Panc1 (cell line): ENCODE measurements around the gene KCNQ1. TPM values are rescaled to one million over a fixed set of nuclear protein-coding genes. Genes with fewer than 3 reads are reported as not detected.

Experiments
- ATAC-seq: fragments of 200-7000 bp; cut with Tn5 transposase; 2 replicates; pipeline ENCODE4 v1.9.1; 2020; ENCODE audit warnings: mild to moderate bottlenecking, moderate library complexity
- BruUV-seq: library from RNA; stranded (reverse); fragments of 400-500 nt; replicated peaks from 2 replicates; lab custom pipeline; 2021; lab: Mats Ljungman, UMichigan
- CTCF ChIA-PET: fragments of 300-600 bp; sonication (Branson Sonifier 250); formaldehyde crosslinking; loops from one replicate; lab custom pipeline; 2022; ENCODE audit warnings: antibody characterized with exemption; lab: Charles Lee
- POLR2A ChIA-PET: fragments of 300-600 bp; sonication (Branson Sonifier 250); formaldehyde crosslinking; loops from one replicate; lab custom pipeline; 2022; ENCODE audit warnings: antibody characterized with exemption; lab: Charles Lee
- DNase-seq: peaks from one replicate; pipeline ENCODE4 v3.0.0-alpha.2; 2010; ENCODE audit warnings: low read depth, low spot score
- H3K27ac ChIP-seq: 2 replicates; pipeline ENCODE4 v1.5.1; 2011; ENCODE audit warnings: mild to moderate bottlenecking, low read length, inconsistent platforms
- H3K27me3 ChIP-seq: fragments of 200-500 bp; sonication (Bioruptor generic); 2 replicates; pipeline ENCODE4 v1.6.0; 2014; ENCODE audit warnings: low read length, inconsistent platforms; ENCODE audit not compliant: control insufficient read depth, insufficient read depth
- H3K36me3 ChIP-seq: fragments of 200-500 bp; sonication (Bioruptor generic); 2 replicates; pipeline ENCODE4 v1.5.1; 2014; ENCODE audit warnings: inconsistent platforms, mild to moderate bottlenecking, low read length, moderate library complexity; ENCODE audit not compliant: control insufficient read depth, insufficient read depth
- H3K4me1 ChIP-seq: 2 replicates; pipeline ENCODE4 v1.5.1; 2011; ENCODE audit warnings: inconsistent platforms, mild to moderate bottlenecking, low read length, moderate library complexity; ENCODE audit not compliant: control insufficient read depth, insufficient read depth
- H3K4me3 ChIP-seq, 2 experiments: 2 replicates each; pipeline ENCODE4 v1.5.1; 2011 to 2012; ENCODE audit warnings: low read depth in 2 of 2, low read length in 2 of 2, mild to moderate bottlenecking in 2 of 2, inconsistent platforms in 1 of 2, moderate library complexity in 1 of 2
- H3K9me3 ChIP-seq: fragments of 200-500 bp; sonication (Bioruptor generic); 2 replicates; pipeline ENCODE4 v1.5.1; 2014; ENCODE audit warnings: low read depth, mild to moderate bottlenecking, inconsistent platforms, low read length, moderate library complexity; ENCODE audit not compliant: control insufficient read depth, insufficient read depth
- POLR2AphosphoS5 ChIP-seq: IDR thresholded peaks from 2 replicates; pipeline ENCODE4 v1.6.1; 2012; ENCODE audit warnings: mild to moderate bottlenecking, low read depth, low read length, moderate library complexity
- SIN3A ChIP-seq: IDR thresholded peaks from 2 replicates; pipeline ENCODE4 v1.6.1; 2012; ENCODE audit warnings: low read depth, mild to moderate bottlenecking, low read length, moderate library complexity, borderline replicate concordance; ENCODE audit not compliant: insufficient read depth
- TCF7L2 ChIP-seq: IDR thresholded peaks from 2 replicates; pipeline ENCODE4 v1.6.1; 2011; ENCODE audit warnings: mild to moderate bottlenecking, low read depth, low read length, inconsistent platforms
- in situ Hi-C: cut with HindIII; loops from 2 replicates; pipeline ENCODE4 v1.10.0; 2016; ENCODE audit warnings: low sequenced_read_pairs, low pct_unique_long_range_greater_than_20kb
- intact Hi-C: fragments of 100-400 bp; cut with micrococcal nuclease; formaldehyde crosslinking; loops from one replicate; pipeline ENCODE4 v1.10.0; 2022; ENCODE audit not compliant: unreplicated experiment
- total RNA-seq: library from RNA; stranded (reverse); gene quantifications from one replicate; pipeline ENCODE4 v1.2.1, GENCODE V29; 2021; ENCODE audit not compliant: unreplicated experiment
- TF ChIP-seq, protein P1 (sequence below), 2 experiments: IDR thresholded peaks; 2 replicates each; pipeline ENCODE4 v1.6.1; 2011 to 2012; ENCODE audit warnings: low read depth in 2 of 2, control low read depth in 1 of 2, low read length in 1 of 2, mild to moderate bottlenecking in 1 of 2, moderate library complexity in 1 of 2; ENCODE audit not compliant: insufficient read depth in 1 of 2
- TF ChIP-seq, protein P2 (sequence below): fragments of 450-650 bp; IDR thresholded peaks from 2 replicates; pipeline ENCODE4 v1.5.1; 2017; ENCODE audit warnings: mild to moderate bottlenecking

KCNQ1 gene
- total RNA-seq, 1 experiment from 2014 or later, result 1.0 TPM

DNA sequence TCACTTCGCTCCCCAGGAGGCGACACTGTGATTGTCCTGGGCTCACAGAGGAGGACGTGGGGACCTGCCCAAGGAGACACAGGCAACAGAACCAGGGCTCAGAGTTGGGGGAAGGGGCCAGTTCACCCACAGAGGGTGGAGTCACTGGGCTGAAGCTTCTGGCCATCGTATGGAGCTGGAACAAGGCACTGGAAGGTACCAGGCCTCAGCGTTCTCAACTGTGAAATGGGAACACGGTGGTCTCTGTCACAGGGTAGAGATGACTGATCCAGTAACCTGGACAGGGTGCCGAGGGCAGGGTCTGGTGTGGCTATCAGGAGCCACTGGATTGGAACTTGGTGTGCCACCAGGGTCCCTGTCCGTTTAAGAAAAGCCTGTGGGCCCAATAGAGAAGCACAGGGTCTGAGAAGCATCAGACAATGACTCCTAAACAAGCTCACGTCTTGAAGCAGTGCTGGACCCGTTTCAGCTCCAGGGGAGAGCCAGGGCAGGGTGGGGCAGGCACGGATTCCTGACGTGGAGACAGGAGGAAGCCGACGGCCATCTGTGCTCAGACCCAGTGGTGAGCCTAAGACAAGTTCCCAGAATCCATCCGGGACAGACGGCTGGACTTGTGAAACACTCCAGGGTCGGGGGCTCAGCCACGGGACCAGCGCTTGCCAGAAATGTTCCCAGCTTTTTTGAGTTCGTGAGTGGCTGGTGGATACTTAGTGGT lies 280.0 kb downstream of the KCNQ1 start:
- TF ChIP-seq TCF7L2, result no peak
- TF ChIP-seq SIN3A, result no peak
- TF ChIP-seq POLR2AphosphoS5, result no peak
- TF ChIP-seq, protein P1, sequence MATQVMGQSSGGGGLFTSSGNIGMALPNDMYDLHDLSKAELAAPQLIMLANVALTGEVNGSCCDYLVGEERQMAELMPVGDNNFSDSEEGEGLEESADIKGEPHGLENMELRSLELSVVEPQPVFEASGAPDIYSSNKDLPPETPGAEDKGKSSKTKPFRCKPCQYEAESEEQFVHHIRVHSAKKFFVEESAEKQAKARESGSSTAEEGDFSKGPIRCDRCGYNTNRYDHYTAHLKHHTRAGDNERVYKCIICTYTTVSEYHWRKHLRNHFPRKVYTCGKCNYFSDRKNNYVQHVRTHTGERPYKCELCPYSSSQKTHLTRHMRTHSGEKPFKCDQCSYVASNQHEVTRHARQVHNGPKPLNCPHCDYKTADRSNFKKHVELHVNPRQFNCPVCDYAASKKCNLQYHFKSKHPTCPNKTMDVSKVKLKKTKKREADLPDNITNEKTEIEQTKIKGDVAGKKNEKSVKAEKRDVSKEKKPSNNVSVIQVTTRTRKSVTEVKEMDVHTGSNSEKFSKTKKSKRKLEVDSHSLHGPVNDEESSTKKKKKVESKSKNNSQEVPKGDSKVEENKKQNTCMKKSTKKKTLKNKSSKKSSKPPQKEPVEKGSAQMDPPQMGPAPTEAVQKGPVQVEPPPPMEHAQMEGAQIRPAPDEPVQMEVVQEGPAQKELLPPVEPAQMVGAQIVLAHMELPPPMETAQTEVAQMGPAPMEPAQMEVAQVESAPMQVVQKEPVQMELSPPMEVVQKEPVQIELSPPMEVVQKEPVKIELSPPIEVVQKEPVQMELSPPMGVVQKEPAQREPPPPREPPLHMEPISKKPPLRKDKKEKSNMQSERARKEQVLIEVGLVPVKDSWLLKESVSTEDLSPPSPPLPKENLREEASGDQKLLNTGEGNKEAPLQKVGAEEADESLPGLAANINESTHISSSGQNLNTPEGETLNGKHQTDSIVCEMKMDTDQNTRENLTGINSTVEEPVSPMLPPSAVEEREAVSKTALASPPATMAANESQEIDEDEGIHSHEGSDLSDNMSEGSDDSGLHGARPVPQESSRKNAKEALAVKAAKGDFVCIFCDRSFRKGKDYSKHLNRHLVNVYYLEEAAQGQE (IDR thresholded peaks at IDR 0.05; ENCODE audit: insufficient read depth in 1 of 2, low read depth in 2 of 2, low read length in 1 of 2), result no peak
- TF ChIP-seq, protein P2, sequence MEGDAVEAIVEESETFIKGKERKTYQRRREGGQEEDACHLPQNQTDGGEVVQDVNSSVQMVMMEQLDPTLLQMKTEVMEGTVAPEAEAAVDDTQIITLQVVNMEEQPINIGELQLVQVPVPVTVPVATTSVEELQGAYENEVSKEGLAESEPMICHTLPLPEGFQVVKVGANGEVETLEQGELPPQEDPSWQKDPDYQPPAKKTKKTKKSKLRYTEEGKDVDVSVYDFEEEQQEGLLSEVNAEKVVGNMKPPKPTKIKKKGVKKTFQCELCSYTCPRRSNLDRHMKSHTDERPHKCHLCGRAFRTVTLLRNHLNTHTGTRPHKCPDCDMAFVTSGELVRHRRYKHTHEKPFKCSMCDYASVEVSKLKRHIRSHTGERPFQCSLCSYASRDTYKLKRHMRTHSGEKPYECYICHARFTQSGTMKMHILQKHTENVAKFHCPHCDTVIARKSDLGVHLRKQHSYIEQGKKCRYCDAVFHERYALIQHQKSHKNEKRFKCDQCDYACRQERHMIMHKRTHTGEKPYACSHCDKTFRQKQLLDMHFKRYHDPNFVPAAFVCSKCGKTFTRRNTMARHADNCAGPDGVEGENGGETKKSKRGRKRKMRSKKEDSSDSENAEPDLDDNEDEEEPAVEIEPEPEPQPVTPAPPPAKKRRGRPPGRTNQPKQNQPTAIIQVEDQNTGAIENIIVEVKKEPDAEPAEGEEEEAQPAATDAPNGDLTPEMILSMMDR, result no peak
- in situ Hi-C loops, result loop anchor here (5.0 kb wide), 1 partner anchor 42 kb away; no protein-coding TSS in a partner anchor
- no TSS peak for BruUV-seq
- Histone ChIP-seq H3K27me3 (no peaks in the 10 kb centered on the region), H3K4me3 (no peak overlapping the region), H3K4me1 (peaks cover 3% of the 10 kb centered on the region; the same call in 1 of the 2 replicates), H3K9me3 (no peaks in the 10 kb centered on the region), H3K36me3 (no peaks in the 10 kb centered on the region), H3K27ac (no peak overlapping the region)
- DNase-seq (no peak), ATAC-seq (no peak)
- intact Hi-C loops, result no loop called here
- ChIA-PET CTCF (no interaction called here), POLR2A (no interaction called here)

DNA sequence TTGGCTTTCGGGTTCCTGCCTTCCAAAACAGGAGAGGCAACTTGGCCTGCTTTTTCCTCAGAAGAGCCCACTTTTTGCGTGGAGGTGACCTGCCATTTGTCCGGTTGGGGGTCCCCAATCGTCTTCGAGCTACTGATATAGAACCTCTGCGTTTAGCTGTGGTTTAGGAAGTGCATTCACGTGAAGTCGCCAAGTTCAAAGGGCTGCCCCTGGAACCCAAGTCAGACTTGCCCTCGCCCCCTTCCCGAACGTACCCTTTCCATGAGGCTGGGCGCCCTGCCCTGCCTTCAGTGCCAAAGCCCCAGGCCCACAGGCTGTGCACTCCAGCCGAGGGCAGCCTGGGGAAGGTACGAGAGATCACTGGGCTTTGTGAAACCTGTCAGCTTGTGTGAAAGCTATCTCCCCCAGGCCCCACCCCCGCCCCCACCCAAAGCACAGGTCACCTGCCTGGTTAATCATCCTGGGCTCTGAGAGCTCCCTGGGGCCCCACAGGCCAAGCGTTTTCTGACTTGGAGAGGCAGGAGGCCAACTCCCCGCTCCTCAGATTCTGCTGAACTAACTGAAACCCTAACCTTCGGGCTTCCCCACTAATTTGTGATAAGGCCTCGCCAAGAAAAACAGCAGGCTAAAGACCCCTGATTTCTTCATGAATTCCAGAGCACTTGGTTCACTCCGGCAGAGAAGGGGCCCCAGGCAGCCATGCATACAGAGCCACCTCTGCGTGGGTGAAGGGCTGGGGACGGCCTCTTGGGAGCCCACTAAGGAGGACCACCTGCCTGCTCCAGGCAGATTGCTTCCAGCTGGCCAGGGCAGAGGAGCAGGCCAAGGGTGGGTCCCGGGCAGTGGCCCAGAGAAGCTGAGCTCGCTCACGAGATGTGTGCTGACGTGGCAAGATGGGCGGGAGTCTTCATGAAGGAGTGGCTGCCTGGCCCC lies 280.8 kb downstream of the KCNQ1 start:
- H3K27ac ChIP-seq, result no peak overlapping the region
- in situ Hi-C loops (no loop called here), intact Hi-C loops (no loop called here)
- H3K27me3 ChIP-seq, result no peaks in the 10 kb centered on the region
- DNase-seq, result no peak
- H3K4me3 ChIP-seq, result no peak overlapping the region
- no peak for TF ChIP-seq SIN3A
- no peak for TF ChIP-seq POLR2AphosphoS5
- TF ChIP-seq TCF7L2, result no peak
- TF ChIP-seq, protein P1 (IDR thresholded peaks at IDR 0.05; ENCODE audit: insufficient read depth in 1 of 2, low read depth in 2 of 2, low read length in 1 of 2), result no peak
- TF ChIP-seq, protein P2, result no peak
- no peaks in the 10 kb centered on the region for H3K36me3 ChIP-seq
- H3K4me1 ChIP-seq, result peaks cover 3% of the 10 kb centered on the region; the same call in 1 of the 2 replicates
- POLR2A ChIA-PET, result no interaction called here
- no TSS peak for BruUV-seq
- CTCF ChIA-PET, result no interaction called here
- H3K9me3 ChIP-seq, result no peaks in the 10 kb centered on the region
- ATAC-seq, result no peak
